Loucy (cell line): Measurements from ENCODE around the gene AHI1.

ENCODE experiments used
- CTCF ChIP-seq: fragments of 200-600 bp; sonication (generic); conservative IDR thresholded peaks from 2 replicates; pipeline ENCODE4 v1.5.1; 2014; ENCODE audit warnings: mild to moderate bottlenecking, antibody characterized with exemption, low read length
- EZH2phosphoT487 ChIP-seq: fragments of 200-600 bp; IDR thresholded peaks from 2 replicates; pipeline ENCODE4 v1.6.1; 2018; ENCODE audit warnings: antibody characterized with exemption, mild to moderate bottlenecking, moderate library complexity, borderline replicate concordance

- no peak for TF ChIP-seq CTCF
- TF ChIP-seq EZH2phosphoT487 = no peak
Measured at GRCh38 chr6:135461208-135461607, 36.3 kb downstream of the AHI1 start.
